SKM-1 treated with dmso at 0.1 percent for 144 hours (cell line): ENCODE measurements around the gene MAP3K5.

Experiments
- DNase-seq: peaks from one replicate; lab custom pipeline; 2025; ENCODE audit not compliant: unreplicated experiment; lab: John Stamatoyannopoulos, UW

Gene MAP3K5

GRCh38 chr6:136549300-136550044 is 242.8 kb downstream of the MAP3K5 start:
- no peak for DNase-seq

GRCh38 chr6:136548582-136549299 is 243.5 kb downstream of the MAP3K5 start:
- DNase-seq: no peak

- no peak for DNase-seq
Observed at GRCh38 chr6:136547871-136548270, 244.4 kb downstream of the MAP3K5 start.

- peak; percentile 49 for DNase-seq
Observed at GRCh38 chr6:136547336-136547735, 244.9 kb downstream of the MAP3K5 start.

GRCh38 chr6:136546331-136546730 is 245.9 kb downstream of the MAP3K5 start:
- DNase-seq: no peak

GRCh38 chr6:136544326-136544725 is 248.0 kb downstream of the MAP3K5 start:
- DNase-seq: no peak

- no peak for DNase-seq
Observed at GRCh38 chr6:136541395-136541794, 250.9 kb downstream of the MAP3K5 start.

GRCh38 chr6:136539967-136540652 is 252.2 kb downstream of the MAP3K5 start:
- no peak for DNase-seq

- no peak for DNase-seq
Observed at GRCh38 chr6:136538836-136539235, 253.4 kb downstream of the MAP3K5 start.

- DNase-seq: no peak
Observed at GRCh38 chr6:136535880-136536650, 256.2 kb downstream of the MAP3K5 start.

GRCh38 chr6:136535017-136535765 is 257.1 kb downstream of the MAP3K5 start:
- no peak for DNase-seq

- no peak for DNase-seq
Observed at GRCh38 chr6:136534268-136534667, 258.0 kb downstream of the MAP3K5 start.

- no peak for DNase-seq
Observed at GRCh38 chr6:136533487-136533886, 258.8 kb downstream of the MAP3K5 start.

GRCh38 chr6:136532030-136532429 is 260.2 kb downstream of the MAP3K5 start:
- no peak for DNase-seq

- no peak for DNase-seq
Observed at GRCh38 chr6:136529710-136530109, 262.6 kb downstream of the MAP3K5 start.

- no peak for DNase-seq
Observed at GRCh38 chr6:136528477-136528876, 263.8 kb downstream of the MAP3K5 start.

GRCh38 chr6:136527831-136528230 is 264.4 kb downstream of the MAP3K5 start:
- DNase-seq: no peak

- DNase-seq: no peak
Observed at GRCh38 chr6:136526937-136527336, 265.3 kb downstream of the MAP3K5 start.

GRCh38 chr6:136526196-136526930 is 265.9 kb downstream of the MAP3K5 start:
- peak; percentile 32 for DNase-seq
